Measurements from ENCODE around the gene DYSF.

DNA sequence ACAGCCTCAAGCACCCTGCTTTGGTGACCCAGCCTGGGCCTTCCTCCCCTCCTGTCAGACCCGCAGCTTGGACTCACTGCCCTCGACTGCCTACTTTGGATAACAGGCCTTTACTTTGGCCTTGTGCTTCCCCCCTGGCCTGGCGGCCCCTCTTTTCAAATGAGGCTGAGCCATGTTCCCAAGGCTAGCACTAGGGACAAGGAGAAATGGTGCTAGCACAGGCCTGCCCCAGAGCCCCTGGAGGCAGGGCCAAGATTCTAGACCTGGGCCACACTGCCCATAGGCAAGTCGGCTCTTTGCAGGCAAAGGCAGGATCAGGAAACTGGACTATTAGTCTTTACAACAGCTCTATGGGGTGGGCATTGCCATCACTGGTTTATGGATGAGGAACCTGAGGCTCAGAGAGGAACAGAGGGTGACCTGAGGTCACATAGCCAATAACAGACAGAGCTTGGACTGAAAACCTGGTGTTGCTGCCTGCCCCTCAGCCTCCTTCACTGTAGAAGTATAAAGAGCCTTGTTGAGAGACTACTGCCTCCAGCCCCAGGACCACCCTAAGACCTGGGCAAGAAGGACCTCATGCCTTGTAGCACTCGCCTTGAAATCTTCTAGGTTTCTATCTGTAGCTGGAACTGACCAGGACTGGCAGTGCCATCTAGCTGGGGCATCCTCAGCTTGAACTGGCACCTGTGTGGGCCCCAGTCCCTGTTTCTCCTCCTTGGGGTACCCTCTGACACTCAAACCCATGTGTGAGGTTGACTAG, 266.3 kb downstream of the DYSF start:
- TF ChIP-seq, protein P1, sequence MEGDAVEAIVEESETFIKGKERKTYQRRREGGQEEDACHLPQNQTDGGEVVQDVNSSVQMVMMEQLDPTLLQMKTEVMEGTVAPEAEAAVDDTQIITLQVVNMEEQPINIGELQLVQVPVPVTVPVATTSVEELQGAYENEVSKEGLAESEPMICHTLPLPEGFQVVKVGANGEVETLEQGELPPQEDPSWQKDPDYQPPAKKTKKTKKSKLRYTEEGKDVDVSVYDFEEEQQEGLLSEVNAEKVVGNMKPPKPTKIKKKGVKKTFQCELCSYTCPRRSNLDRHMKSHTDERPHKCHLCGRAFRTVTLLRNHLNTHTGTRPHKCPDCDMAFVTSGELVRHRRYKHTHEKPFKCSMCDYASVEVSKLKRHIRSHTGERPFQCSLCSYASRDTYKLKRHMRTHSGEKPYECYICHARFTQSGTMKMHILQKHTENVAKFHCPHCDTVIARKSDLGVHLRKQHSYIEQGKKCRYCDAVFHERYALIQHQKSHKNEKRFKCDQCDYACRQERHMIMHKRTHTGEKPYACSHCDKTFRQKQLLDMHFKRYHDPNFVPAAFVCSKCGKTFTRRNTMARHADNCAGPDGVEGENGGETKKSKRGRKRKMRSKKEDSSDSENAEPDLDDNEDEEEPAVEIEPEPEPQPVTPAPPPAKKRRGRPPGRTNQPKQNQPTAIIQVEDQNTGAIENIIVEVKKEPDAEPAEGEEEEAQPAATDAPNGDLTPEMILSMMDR (IDR thresholded peaks at IDR 0.05), result no peak
- TF ChIP-seq EP300 (IDR thresholded peaks at IDR 0.05), result no peak
